CD4-positive, alpha-beta memory T cell (primary cell): ENCODE measurements around the gene HMGCR. TPM values are rescaled to one million over a fixed set of nuclear protein-coding genes. Genes with fewer than 3 reads are reported as not detected.
"Not testable (repeated sequence)": the region's sequence is repeated elsewhere in the genome, so short reads cannot be mapped to it uniquely, and the experiment has no call there.

ENCODE experiments used
- CTCF ChIA-PET: fragments of 350-600 bp; sonication (Branson Sonifier 250); formaldehyde crosslinking; loops from one replicate; lab custom pipeline; 2021; ENCODE audit warnings: inconsistent platforms; ENCODE audit not compliant: partially characterized antibody; lab: Charles Lee
- POLR2A ChIA-PET: fragments of 350-600 bp; sonication (Branson Sonifier 250); formaldehyde crosslinking; loops from one replicate; lab custom pipeline; 2021; ENCODE audit not compliant: partially characterized antibody; lab: Charles Lee
- DNase-seq, 5 donors: peaks; one replicate each; pipeline versions ENCODE4 v3.0.0 to v3.0.0-alpha.2; 2020 to 2022; ENCODE audit warnings: mixed read lengths in 1 of 5
- H3K27ac ChIP-seq: one replicate; pipeline ENCODE4 v1.7.0; 2013; ENCODE audit warnings: low read depth, low read length
- H3K27me3 ChIP-seq: 2 replicates; pipeline ENCODE4 v1.7.0; 2013; ENCODE audit warnings: mild to moderate bottlenecking, low read length, moderate library complexity; ENCODE audit not compliant: insufficient read depth
- H3K36me3 ChIP-seq: 2 replicates; pipeline ENCODE4 v1.7.0; 2013; ENCODE audit warnings: mild to moderate bottlenecking, low read length, moderate library complexity; ENCODE audit not compliant: insufficient read depth
- H3K4me1 ChIP-seq: 2 replicates; pipeline ENCODE4 v1.7.0; 2013; ENCODE audit warnings: mild to moderate bottlenecking, low read length, moderate library complexity; ENCODE audit not compliant: insufficient read depth
- H3K4me3 ChIP-seq, 2 donors: one replicate each; pipeline ENCODE4 v1.7.0; 2013; ENCODE audit warnings: low read length in 2 of 2, mild to moderate bottlenecking in 1 of 2
- H3K9me3 ChIP-seq, 2 donors: one replicate each; pipeline ENCODE4 v1.7.0; 2013; ENCODE audit warnings: low read length in 2 of 2, control low read depth in 1 of 2; ENCODE audit not compliant: control insufficient read depth in 1 of 2
- H3K27ac Mint-ChIP-seq, 7 donors: one replicate each; pipeline ENCODE4 v1.8.0; 2020 to 2021; ENCODE audit warnings: mixed read lengths in 7 of 7, mild to moderate bottlenecking in 6 of 7, inconsistent platforms in 3 of 7, moderate library complexity in 3 of 7
- H3K27me3 Mint-ChIP-seq, 2 donors: one replicate each; pipeline ENCODE4 v1.8.0; 2020 to 2021; ENCODE audit warnings: mixed read lengths in 2 of 2
- H3K36me3 Mint-ChIP-seq, 2 donors: one replicate each; pipeline ENCODE4 v1.8.0; 2020 to 2021; ENCODE audit warnings: mixed read lengths in 2 of 2, inconsistent platforms in 1 of 2, mild to moderate bottlenecking in 1 of 2
- H3K4me1 Mint-ChIP-seq, 4 donors: one replicate each; pipeline ENCODE4 v1.8.0; 2020 to 2021; ENCODE audit warnings: mixed read lengths in 4 of 4, mild to moderate bottlenecking in 1 of 4
- H3K4me3 Mint-ChIP-seq, 8 donors: one replicate each; pipeline ENCODE4 v1.8.0; 2020 to 2021; ENCODE audit warnings: mixed read lengths in 8 of 8, mild to moderate bottlenecking in 7 of 8, moderate library complexity in 6 of 8, inconsistent platforms in 3 of 8
- H3K9me3 Mint-ChIP-seq, 8 donors: one replicate each; pipeline ENCODE4 v1.8.0; 2020 to 2021; ENCODE audit warnings: mixed read lengths in 8 of 8, mild to moderate bottlenecking in 5 of 8, inconsistent platforms in 3 of 8, moderate library complexity in 1 of 8
- intact Hi-C: fragments of 100-400 bp; cut with micrococcal nuclease; formaldehyde crosslinking; loops from one replicate; pipeline ENCODE4 v1.15.1; 2023
- polyA plus RNA-seq, 2 donors: library from polyadenylated mRNA; unstranded; fragments of 300-500 nt; fragmentation: Illumina TruSeq; gene quantifications; one replicate each; pipeline ENCODE4 v1.2.3, GENCODE V29; 2021
- total RNA-seq, 2 experiments: library from RNA; stranded (reverse); gene quantifications; one replicate each; pipeline ENCODE4 v1.2.3, GENCODE V29; 2021

HMGCR gene
- total RNA-seq (10 to 100 TPM; 39.6 to 43.0 TPM), polyA plus RNA-seq (10 to 100 TPM in 1 of 2 donors, 1 to 10 TPM in 1; 8.3 to 11.4 TPM)

GRCh38 chr5:75336615-75337336 is at the start of gene HMGCR:
TSS of gene HMGCR (plus strand) at chr5:75337220. CDS start at chr5:75342606, 5,386 bp downstream.
- DNase-seq = peak; percentile 95 to 98 (median 97)

GRCh38 chr5:75291844-75292243 is 45.2 kb upstream of the HMGCR start:
- peaks cover 0 to 10% (median 4%) of the 10 kb centered on the region in 8 donors for H3K9me3 Mint-ChIP-seq
- CTCF ChIA-PET, H3K4me3 Mint-ChIP-seq, DNase-seq, H3K27me3 Mint-ChIP-seq, intact Hi-C loops, H3K36me3 Mint-ChIP-seq, H3K9me3 ChIP-seq, H3K27ac ChIP-seq, H3K36me3 ChIP-seq, H3K27ac Mint-ChIP-seq, H3K4me1 Mint-ChIP-seq, H3K27me3 ChIP-seq, POLR2A ChIA-PET, H3K4me1 ChIP-seq, H3K4me3 ChIP-seq: not testable (repeated sequence)

More at GRCh38 chr5:75336615-75337336, at the start of gene HMGCR:
- Mint-ChIP-seq H3K9me3 (no peaks in the 10 kb centered on the region), H3K4me3 (no peak within 1 kb of the TSS), H3K4me1 (peaks cover 27 to 39% (median 29%) of the 10 kb centered on the region in 4 donors), H3K36me3 (peaks cover 0 to 5% of the 10 kb centered on the region in 2 donors), H3K27me3 (no peaks in the 10 kb centered on the region), H3K27ac (peak within 1 kb of the TSS in 1 of 7 donors; percentile 96)
- peak within 1 kb of the TSS; percentile 90 for H3K4me3 ChIP-seq
- CTCF ChIA-PET = interaction anchor here (0.8 to 2.0 kb wide), 8 partner anchors 14 to 570 kb away, joined by 3 to 22 read pairs (median 4); partner anchors contain the start of genes ANKRD31, GCNT4, GFM2 and NSA2
- peak within 1 kb of the TSS; percentile 72 for H3K27ac ChIP-seq
- no peaks in the 10 kb centered on the region for H3K36me3 ChIP-seq
- peaks cover 26% of the 10 kb centered on the region for H3K4me1 ChIP-seq
- POLR2A ChIA-PET = interaction anchor here (0.6 to 1.9 kb wide), 19 partner anchors 9 to 1839 kb away, joined by 3 to 23 read pairs (median 4); partner anchors contain the start of genes AGGF1, ANKRD31, CERT1 and GFM2
- H3K9me3 ChIP-seq = no peaks in the 10 kb centered on the region
- no peaks in the 10 kb centered on the region for H3K27me3 ChIP-seq
- intact Hi-C loops = loop anchor here (1.0 to 10.0 kb wide), 9 partner anchors 99 to 1769 kb away; partner anchors contain the start of genes ANKRA2, CERT1, GFM2 and HEXB

- Histone ChIP-seq H3K27ac (no peak overlapping the region), H3K27me3 (no peaks in the 10 kb centered on the region), H3K36me3 (no peaks in the 10 kb centered on the region), H3K9me3 (no peaks in the 10 kb centered on the region), H3K4me3 (no peak overlapping the region), H3K4me1 (no peaks in the 10 kb centered on the region)
- POLR2A ChIA-PET = no interaction called here
- DNase-seq = no peak
- H3K4me3 Mint-ChIP-seq = no peak overlapping the region
- H3K4me1 Mint-ChIP-seq = no peaks in the 10 kb centered on the region
- CTCF ChIA-PET = no interaction called here
- H3K27ac Mint-ChIP-seq = no peak overlapping the region
- no peaks in the 10 kb centered on the region for H3K36me3 Mint-ChIP-seq
- peaks cover 0 to 1% of the 10 kb centered on the region in 2 donors for H3K27me3 Mint-ChIP-seq
- intact Hi-C loops = no loop called here
- H3K9me3 Mint-ChIP-seq = peaks cover 0 to 3% (median 0%) of the 10 kb centered on the region in 8 donors
Measured at GRCh38 chr5:75300084-75300483, 36.9 kb upstream of the HMGCR start.

GRCh38 chr5:75303419-75303818 is 33.6 kb upstream of the HMGCR start:
- POLR2A ChIA-PET = no interaction called here
- Mint-ChIP-seq H3K36me3 (no peaks in the 10 kb centered on the region), H3K27me3 (peaks cover 0 to 1% of the 10 kb centered on the region in 2 donors), H3K4me1 (no peaks in the 10 kb centered on the region), H3K9me3 (peaks cover 0 to 3% (median 0%) of the 10 kb centered on the region in 8 donors), H3K4me3 (no peak overlapping the region), H3K27ac (no peak overlapping the region)
- Histone ChIP-seq H3K36me3 (no peaks in the 10 kb centered on the region), H3K27ac (no peak overlapping the region), H3K4me3 (no peak overlapping the region), H3K27me3 (no peaks in the 10 kb centered on the region), H3K4me1 (no peaks in the 10 kb centered on the region), H3K9me3 (no peaks in the 10 kb centered on the region)
- CTCF ChIA-PET = no interaction called here
- no peak for DNase-seq
- intact Hi-C loops = no loop called here

- H3K9me3 Mint-ChIP-seq, H3K4me1 Mint-ChIP-seq, H3K27me3 Mint-ChIP-seq, H3K9me3 ChIP-seq, H3K4me1 ChIP-seq, intact Hi-C loops, CTCF ChIA-PET, H3K27me3 ChIP-seq, POLR2A ChIA-PET, H3K36me3 Mint-ChIP-seq, DNase-seq, H3K27ac Mint-ChIP-seq, H3K27ac ChIP-seq, H3K36me3 ChIP-seq, H3K4me3 ChIP-seq: not testable (repeated sequence)
- peak overlapping the region in 1 of 8 donors; percentile 15 for H3K4me3 Mint-ChIP-seq
Measured at GRCh38 chr5:75304486-75304885, 32.5 kb upstream of the HMGCR start.

- Mint-ChIP-seq H3K4me1 (no peaks in the 10 kb centered on the region), H3K27me3 (peaks cover 3 to 4% of the 10 kb centered on the region in 2 donors), H3K4me3 (no peak overlapping the region), H3K36me3 (no peaks in the 10 kb centered on the region), H3K9me3 (no peaks in the 10 kb centered on the region), H3K27ac (no peak overlapping the region)
- POLR2A ChIA-PET = no interaction called here
- CTCF ChIA-PET = no interaction called here
- intact Hi-C loops = no loop called here
- Histone ChIP-seq H3K27ac (no peak overlapping the region), H3K9me3 (no peaks in the 10 kb centered on the region), H3K36me3 (no peaks in the 10 kb centered on the region), H3K4me1 (no peaks in the 10 kb centered on the region), H3K4me3 (no peak overlapping the region), H3K27me3 (no peaks in the 10 kb centered on the region)
- no peak for DNase-seq
Measured at GRCh38 chr5:75306746-75307145, 30.3 kb upstream of the HMGCR start.

GRCh38 chr5:75310212-75310611 is 26.8 kb upstream of the HMGCR start:
- no peak for DNase-seq
- intact Hi-C loops = no loop called here

More at GRCh38 chr5:75310212-75310611, 26.8 kb upstream of the HMGCR start:
- Histone ChIP-seq H3K27ac (no peak overlapping the region), H3K9me3 (no peaks in the 10 kb centered on the region), H3K36me3 (no peaks in the 10 kb centered on the region), H3K4me1 (no peaks in the 10 kb centered on the region), H3K4me3 (no peak overlapping the region), H3K27me3 (no peaks in the 10 kb centered on the region)
- H3K36me3 Mint-ChIP-seq = no peaks in the 10 kb centered on the region
- no peak overlapping the region for H3K27ac Mint-ChIP-seq
- peaks cover 4% of the 10 kb centered on the region in 2 donors for H3K27me3 Mint-ChIP-seq
- H3K9me3 Mint-ChIP-seq = no peaks in the 10 kb centered on the region
- no peaks in the 10 kb centered on the region for H3K4me1 Mint-ChIP-seq
- CTCF ChIA-PET = no interaction called here
- POLR2A ChIA-PET = no interaction called here
- H3K4me3 Mint-ChIP-seq = no peak overlapping the region
